Uterus (tissue), 4 donors: ENCODE data around the gene CTRL. TPM values are rescaled to one million over a fixed set of nuclear protein-coding genes. Genes with fewer than 3 reads are reported as not detected.

ENCODE experiments used
- DNase-seq, 2 donors: peaks; one replicate each; pipeline ENCODE4 v3.0.0-alpha.2; 2019 to 2020
- H3K27ac ChIP-seq, 2 donors: fragments of 200-600 bp; sonication (generic); 1 replicate in 1 of 2; 2 replicates in 1 of 2; pipeline ENCODE4 v1.5.1; 2016 to 2018
- H3K27me3 ChIP-seq, 2 donors: fragments of 200-600 bp; sonication (generic); one replicate each; pipeline ENCODE4 v1.5.1; 2018 to 2019; ENCODE audit warnings: control low read depth in 1 of 2
- H3K36me3 ChIP-seq, 2 donors: fragments of 200-600 bp; sonication (generic); one replicate each; pipeline ENCODE4 v1.5.1; 2019; ENCODE audit warnings: control low read depth in 1 of 2
- H3K4me1 ChIP-seq, 2 donors: fragments of 200-600 bp; sonication (generic); one replicate each; pipeline ENCODE4 v1.5.1; 2018 to 2019; ENCODE audit warnings: control low read depth in 1 of 2
- H3K4me3 ChIP-seq, 2 donors: fragments of 200-600 bp; sonication (generic); 1 replicate in 1 of 2; 2 replicates in 1 of 2; pipeline ENCODE4 v1.5.1; 2018 to 2019; ENCODE audit warnings: mild to moderate bottlenecking in 1 of 2
- H3K9me3 ChIP-seq, 2 donors: fragments of 200-600 bp; sonication (generic); one replicate each; pipeline ENCODE4 v1.5.1; 2019; ENCODE audit warnings: control low read depth in 1 of 2
- POLR2A ChIP-seq, 2 donors: fragments of 450-650 bp; IDR thresholded peaks; one replicate each; pipeline ENCODE4 v1.6.1; 2016; ENCODE audit warnings: antibody characterized with exemption in 2 of 2, mild to moderate bottlenecking in 1 of 2, moderate library complexity in 1 of 2
- intact Hi-C: fragments of 100-400 bp; cut with DNase I; formaldehyde crosslinking; loops from one replicate; pipeline ENCODE4 v1.15.1; 2023; ENCODE audit warnings: low total_unique reads
- total RNA-seq, 4 donors: library from RNA; depleted of rRNA in 3 of 4; stranded (reverse); fragments of >200 nt in 3 of 4; gene quantifications; one replicate each; pipeline versions ENCODE4 v1.1.0 to v1.2.4, GENCODE V29; 2014 to 2023
- TF ChIP-seq, protein P1 (sequence below), 4 experiments: fragments of 200-600 bp in 2 of 4; fragments of 450-650 bp in 2 of 4; sonication (generic) in 2 of 4; IDR thresholded peaks; one replicate each; pipeline ENCODE4 v1.5.1; 2016 to 2019; ENCODE audit warnings: antibody characterized with exemption in 4 of 4, mild to moderate bottlenecking in 2 of 4, moderate library complexity in 1 of 4
- donor health status: DM: yes; HTN: yes; CAD: no.

Gene CTRL
- total RNA-seq, 4 donors from 2014 or later, result 1.0 TPM; not detected in 3

DNA sequence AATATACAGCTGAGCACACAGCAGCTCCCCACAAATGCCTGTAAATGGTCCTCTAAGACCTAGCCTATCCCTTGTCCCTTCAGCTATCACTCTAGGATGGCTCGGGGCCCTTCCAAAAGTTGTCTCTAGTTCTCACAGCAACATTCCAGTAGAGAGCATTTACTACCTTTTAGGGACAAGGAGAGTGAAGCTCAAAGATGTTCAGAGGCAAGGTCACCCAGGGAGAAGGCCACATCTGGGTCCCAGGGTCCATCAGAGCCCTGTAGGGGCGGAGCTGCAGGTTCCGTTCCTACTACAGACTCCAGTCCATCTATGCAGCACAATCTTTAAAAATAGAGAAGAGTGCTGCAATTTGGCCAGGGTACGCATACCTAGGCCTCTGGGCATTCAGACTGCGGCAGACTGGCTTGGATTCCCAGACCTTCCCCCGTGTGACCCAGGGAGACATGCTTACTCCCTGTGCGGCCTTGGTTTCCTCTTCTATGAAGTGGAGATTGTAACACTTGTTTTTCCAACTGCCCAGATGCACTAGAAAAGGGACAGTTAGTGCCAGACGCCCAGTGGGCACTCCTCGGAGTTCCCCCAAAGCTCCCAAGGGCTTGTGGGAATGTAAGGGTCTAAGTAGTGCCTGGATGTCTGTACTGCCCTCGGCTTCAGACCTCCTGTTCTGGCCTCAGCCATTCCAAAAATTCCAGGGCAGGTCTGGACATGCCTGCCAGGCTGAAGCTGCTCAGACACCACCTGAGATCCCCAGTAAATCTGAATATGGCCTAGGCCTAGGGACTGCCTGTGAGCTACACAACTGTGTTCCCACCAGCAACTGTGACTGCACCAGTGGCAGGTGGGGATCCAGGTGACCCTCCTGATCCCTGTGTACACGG lies 34.2 kb upstream of the CTRL start:
- intact Hi-C loops, result no loop called here
- no peak for DNase-seq
- no peaks in the 10 kb centered on the region for H3K36me3 ChIP-seq
- H3K4me1 ChIP-seq, result peaks cover 3 to 24% of the 10 kb centered on the region in 2 donors
- H3K9me3 ChIP-seq, result no peaks in the 10 kb centered on the region
- H3K27me3 ChIP-seq, result no peaks in the 10 kb centered on the region
- no peak for TF ChIP-seq POLR2A (IDR thresholded peaks at IDR 0.05)
- TF ChIP-seq, protein P1, sequence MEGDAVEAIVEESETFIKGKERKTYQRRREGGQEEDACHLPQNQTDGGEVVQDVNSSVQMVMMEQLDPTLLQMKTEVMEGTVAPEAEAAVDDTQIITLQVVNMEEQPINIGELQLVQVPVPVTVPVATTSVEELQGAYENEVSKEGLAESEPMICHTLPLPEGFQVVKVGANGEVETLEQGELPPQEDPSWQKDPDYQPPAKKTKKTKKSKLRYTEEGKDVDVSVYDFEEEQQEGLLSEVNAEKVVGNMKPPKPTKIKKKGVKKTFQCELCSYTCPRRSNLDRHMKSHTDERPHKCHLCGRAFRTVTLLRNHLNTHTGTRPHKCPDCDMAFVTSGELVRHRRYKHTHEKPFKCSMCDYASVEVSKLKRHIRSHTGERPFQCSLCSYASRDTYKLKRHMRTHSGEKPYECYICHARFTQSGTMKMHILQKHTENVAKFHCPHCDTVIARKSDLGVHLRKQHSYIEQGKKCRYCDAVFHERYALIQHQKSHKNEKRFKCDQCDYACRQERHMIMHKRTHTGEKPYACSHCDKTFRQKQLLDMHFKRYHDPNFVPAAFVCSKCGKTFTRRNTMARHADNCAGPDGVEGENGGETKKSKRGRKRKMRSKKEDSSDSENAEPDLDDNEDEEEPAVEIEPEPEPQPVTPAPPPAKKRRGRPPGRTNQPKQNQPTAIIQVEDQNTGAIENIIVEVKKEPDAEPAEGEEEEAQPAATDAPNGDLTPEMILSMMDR (IDR thresholded peaks at IDR 0.05), result no peak
- H3K27ac ChIP-seq, result peak overlapping the region; percentile 94 to 96
- H3K4me3 ChIP-seq, result peak overlapping the region in 1 of 2 donors; percentile 92

DNA sequence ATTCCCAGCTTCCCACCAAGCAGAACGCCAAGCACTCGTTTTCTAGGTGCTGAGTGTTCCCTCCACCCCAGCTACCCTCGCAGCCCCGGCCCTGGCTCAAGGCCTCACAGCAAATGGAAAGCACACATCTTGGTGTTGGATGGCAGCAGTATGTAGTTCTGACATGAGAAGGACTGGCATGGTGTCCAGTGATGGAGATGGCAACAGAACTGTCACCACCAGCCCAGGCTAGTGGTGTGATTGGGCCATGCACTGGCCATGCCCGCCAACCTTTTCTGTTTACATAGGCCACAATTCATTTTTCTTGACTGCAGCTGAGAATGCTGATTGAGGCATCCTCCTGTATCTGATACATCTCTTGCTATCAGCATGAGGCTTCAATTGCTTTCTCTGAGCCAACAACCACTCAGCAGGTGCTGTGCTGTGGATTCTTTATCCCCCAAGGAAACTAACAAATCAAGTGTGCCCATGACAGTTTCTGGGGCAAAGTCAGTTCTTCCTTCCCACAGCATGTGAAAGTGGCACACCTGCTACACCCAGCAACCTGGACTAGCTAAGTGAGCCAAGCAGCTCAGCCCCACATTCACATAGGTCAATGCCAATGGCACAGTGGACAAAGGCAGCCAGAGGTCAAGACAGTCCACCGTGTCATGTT lies 32.9 kb upstream of the CTRL start:
- H3K4me1 ChIP-seq, result peaks cover 3 to 30% of the 10 kb centered on the region in 2 donors
- H3K27ac ChIP-seq, result no peak overlapping the region

GRCh38 chr16:67963662-67964321 lies 32.1 kb upstream of the CTRL start:
- no peak overlapping the region for H3K4me3 ChIP-seq
- no peaks in the 10 kb centered on the region for H3K27me3 ChIP-seq
- TF ChIP-seq POLR2A (IDR thresholded peaks at IDR 0.05), result no peak
- TF ChIP-seq, protein P1 (IDR thresholded peaks at IDR 0.05), result no peak
- H3K9me3 ChIP-seq, result no peaks in the 10 kb centered on the region
- DNase-seq, result peak in 1 of 2 donors; percentile 48
- intact Hi-C loops, result no loop called here
- peaks cover 5 to 30% of the 10 kb centered on the region in 2 donors for H3K4me1 ChIP-seq
- no peaks in the 10 kb centered on the region for H3K36me3 ChIP-seq
- H3K27ac ChIP-seq, result peak overlapping the region in 1 of 2 donors; percentile 22

More for the DNA sequence above, 32.9 kb upstream of the CTRL start:
- no peak for TF ChIP-seq POLR2A (IDR thresholded peaks at IDR 0.05)
- TF ChIP-seq, protein P1 (IDR thresholded peaks at IDR 0.05), result no peak
- Histone ChIP-seq H3K9me3 (no peaks in the 10 kb centered on the region), H3K36me3 (no peaks in the 10 kb centered on the region), H3K27me3 (no peaks in the 10 kb centered on the region), H3K4me3 (no peak overlapping the region)
- intact Hi-C loops, result no loop called here
- no peak for DNase-seq

DNA sequence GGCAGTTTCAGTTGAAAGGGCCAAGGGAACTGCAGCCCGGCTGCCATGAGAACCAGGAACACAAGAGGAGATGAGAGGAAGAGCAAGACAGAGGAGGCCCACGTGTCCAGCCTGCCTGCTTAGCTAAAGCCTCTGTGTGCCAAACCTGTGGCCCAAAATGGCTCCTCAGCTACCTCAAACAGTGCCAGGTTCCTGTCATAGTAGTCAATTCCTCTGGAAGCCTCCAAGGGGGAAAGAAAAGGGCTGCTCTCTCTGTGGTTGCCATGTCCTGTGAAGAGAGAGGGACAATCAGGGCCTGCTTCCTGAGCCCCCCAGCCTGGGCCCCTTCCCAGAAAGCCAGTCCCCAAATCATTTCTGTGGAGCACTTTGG lies 31.6 kb upstream of the CTRL start:
- H3K27me3 ChIP-seq, result no peaks in the 10 kb centered on the region
- no peaks in the 10 kb centered on the region for H3K9me3 ChIP-seq
- intact Hi-C loops, result no loop called here
- no peak for TF ChIP-seq POLR2A (IDR thresholded peaks at IDR 0.05)
- TF ChIP-seq, protein P1 (IDR thresholded peaks at IDR 0.05), result no peak
- H3K27ac ChIP-seq, result peak overlapping the region in 1 of 2 donors; percentile 22
- H3K4me3 ChIP-seq, result no peak overlapping the region
- no peaks in the 10 kb centered on the region for H3K36me3 ChIP-seq
- DNase-seq, result no peak
- peaks cover 5 to 30% of the 10 kb centered on the region in 2 donors for H3K4me1 ChIP-seq
